HG02852 (cell line): Measurements from ENCODE around the gene BLCAP.

Source experiments
- ATAC-seq: cut with Tn5 transposase; IDR thresholded peaks from one replicate; pipeline ENCODE4 v1.9.1; 2021; ENCODE audit warnings: mild to moderate bottlenecking, moderate library complexity; ENCODE audit not compliant: unreplicated experiment

BLCAP gene

GRCh38 chr20:37518059-37518458 is 9.6 kb downstream of the BLCAP start:
- ATAC-seq = no peak

- ATAC-seq = no peak
Measured at GRCh38 chr20:37516811-37517750, 10.6 kb downstream of the BLCAP start.

DNA sequence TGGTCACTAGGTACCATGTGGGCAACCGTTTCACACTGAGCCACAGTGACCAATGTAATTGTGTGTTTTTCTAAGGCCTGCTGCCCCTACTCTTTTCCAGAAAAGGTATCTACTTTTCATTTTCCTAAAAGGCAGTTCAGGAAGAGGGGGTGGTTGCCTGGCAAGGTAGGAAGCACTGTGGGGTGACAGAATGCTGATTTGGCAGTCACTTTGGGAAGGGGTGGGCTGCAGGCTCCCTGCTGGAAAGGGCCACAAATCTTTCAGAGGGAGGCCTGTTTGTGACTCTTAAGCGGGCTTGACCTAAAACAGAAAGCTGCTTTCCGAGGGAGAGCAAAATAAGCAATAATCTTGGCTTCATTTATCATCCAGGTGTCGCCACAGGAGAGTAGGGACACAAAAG is 11.8 kb downstream of the BLCAP start:
- no peak for ATAC-seq

DNA sequence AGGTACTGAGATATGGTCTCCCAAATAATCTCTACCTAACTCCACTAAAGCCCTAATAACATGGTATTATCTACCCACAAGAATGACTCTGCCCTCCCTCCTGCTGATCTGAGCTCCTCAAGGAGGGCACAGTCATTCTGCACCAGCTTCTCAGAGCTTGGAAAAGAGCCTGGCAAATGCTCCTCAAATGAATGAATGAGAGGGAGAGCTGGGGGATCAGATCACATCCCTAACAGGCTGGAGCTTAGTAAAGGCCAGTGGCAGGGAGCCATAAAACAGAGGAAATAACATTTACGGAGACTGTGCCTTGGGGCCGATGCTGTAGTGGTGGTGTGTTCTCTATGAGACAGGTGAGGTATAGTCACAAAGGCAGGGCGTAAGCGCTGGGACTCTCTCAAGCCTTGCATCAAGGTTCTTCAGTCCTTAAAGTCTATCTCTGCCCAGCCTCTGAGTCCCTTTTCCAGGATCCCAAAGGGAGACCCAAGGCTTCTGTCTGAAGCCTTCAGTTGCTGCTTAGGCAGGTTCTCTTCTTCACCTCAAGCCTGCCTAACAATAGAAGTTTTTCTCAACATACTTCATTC is 13.8 kb downstream of the BLCAP start:
- no peak for ATAC-seq

DNA sequence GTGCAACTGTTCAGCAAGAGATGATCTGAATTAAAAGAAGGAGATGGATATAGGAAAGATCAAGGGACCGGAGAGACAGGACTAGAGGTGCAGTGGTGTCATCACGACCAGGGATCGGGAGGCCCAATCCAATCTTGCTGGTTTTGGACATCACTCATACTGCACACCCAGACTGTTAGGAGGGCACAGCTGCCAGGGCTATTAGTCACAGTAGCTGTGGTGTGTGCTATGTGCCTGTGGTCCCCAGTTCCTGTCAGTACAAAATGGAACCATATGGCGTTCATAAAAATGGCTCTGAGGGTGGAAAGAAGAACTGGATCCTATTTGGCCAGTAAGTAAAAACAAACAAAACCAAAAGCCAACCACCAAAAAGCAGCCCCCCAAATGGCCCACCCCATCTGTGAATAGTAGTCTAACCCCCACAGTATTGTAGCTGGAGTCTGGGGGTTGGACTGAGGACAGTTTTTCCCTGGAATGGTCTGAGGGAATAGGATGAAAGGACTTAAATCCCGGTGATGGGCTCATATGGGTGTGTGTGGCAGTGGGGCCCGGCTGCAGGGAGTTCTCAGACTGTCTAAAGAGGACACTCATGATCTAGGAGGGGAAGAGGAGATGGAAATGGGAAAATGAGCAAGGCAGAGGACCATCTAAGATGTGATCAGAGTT is 15.9 kb downstream of the BLCAP start:
- no peak for ATAC-seq

DNA sequence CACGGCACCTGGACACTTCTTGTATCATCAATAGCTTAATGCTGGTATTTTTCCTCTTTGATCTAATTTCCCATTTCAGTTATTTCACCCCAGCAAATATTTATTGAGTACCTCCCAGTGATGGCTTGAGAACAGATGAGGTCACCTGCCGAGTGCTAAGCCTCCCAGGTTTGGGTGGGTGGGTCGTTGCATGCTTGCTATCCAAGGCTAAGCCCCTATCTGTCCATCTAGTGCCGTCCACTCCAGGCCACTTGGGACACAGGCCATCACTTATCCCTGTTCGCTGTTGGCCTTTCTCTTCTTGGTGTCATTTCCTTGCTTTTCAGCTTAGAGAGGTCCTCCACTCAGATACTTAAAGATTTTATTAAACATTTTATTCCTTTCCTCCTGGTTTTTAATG is 17.4 kb downstream of the BLCAP start:
- ATAC-seq = no peak

DNA sequence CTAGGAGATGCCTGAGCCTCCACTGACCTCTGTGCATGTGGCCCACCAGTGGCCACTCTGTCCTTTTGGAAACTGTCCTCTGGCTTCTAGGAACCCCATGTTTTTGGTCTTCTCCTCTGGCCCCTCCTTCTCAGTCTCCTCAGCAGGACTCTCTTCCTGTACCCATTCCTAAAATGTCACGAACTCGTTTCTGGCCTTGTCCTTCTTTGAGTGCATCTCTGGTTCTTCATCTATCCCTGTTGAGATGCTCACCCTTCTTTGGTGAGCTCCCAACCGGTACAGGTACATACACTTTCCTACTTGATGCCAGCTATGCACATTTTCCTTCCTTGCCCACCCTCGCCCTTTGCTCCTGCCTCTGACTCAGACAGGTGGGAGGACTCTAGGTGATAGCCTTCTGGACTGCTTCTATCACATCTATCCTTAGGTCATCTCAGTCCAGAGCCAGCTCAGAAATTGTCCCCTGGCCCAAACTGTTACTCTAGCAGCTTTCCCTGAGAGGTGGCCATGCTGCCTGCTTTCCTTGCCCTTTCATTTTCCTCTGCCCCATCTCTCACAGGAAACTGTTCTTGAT is 21.4 kb downstream of the BLCAP start:
- ATAC-seq = no peak

GRCh38 chr20:37505263-37506151 is 22.2 kb downstream of the BLCAP start:
- ATAC-seq = no peak

DNA sequence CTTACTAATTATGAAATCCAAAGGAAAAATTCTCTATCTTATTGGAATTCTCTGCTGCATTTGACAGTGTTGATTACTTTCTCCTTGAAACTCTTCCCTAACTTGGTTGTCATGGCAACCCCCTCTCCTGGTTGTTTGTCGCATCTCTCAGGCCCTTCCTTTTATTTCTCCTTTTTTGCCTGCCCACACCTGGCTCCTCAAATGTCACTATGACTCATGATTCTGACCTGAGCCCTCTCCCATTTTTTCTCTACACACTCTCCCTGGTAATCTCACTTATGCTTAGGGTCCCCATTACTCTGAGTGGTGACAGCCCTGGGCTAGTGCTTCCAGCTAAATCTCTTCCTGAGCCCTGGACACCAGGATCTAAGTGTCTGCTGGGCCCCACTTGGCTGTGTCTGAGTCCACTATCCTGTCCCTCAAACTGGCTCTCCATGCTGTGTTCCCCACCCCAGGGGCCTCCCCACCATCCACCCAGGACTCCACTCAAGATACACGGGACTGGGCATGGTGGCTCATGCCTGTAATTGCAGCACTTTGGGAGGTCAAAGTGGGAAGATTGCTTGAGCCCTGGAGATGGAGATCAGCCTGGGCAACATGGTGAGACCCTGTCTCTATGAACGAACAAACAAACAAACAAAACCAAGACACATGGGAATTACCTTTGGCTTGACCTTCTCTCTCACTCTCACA is 23.1 kb downstream of the BLCAP start:
- no peak for ATAC-seq

DNA sequence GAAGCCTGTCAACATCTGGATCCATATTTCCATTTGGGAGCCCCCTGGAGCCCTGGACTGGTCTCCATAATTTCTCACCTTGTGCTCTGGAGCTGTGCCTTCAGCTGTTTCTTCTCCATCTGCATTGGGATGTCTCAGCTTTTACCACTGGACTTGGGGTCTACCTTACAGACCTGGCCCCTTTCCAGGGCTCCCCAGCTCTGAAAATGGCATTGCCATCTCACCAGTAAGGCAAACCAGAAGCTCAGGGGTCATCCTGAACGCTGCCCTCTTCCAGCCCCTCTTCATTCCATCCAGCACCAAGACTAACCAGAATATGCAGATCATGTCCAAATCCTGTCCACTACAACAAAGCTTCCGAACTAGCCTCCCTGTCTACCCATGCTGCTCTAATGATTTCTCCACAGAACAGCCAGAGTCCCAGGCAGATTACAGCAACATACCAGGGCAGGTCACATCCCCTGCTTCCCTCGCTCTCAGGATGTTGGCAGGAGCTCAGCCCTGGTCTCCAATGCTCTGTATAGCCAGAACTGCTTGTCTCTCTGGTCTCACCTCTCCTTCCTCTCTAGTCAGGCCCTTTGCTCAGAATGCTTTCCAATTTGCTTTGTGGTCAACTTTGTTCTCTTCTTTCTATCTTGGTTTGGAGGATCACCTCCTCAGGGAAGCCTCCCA is 24.3 kb downstream of the BLCAP start:
- no peak for ATAC-seq

DNA sequence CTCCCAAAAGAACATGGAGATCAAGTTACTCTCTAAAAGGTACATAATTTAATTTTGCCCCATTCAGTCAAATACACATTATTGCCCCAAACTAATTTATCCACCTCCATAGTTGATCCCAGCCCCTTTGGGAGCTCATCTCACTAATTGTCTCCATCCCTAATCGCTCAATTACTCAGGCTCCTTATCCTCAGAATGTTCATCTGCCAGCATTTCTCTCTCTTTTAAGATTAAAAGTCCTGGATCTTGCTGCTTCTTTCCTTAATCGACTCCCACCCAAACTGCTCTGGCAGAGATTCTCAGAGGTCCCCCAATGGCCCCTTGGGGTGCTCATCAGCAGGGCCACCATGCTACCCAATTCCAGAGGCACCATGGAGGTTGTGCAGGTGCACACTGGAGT is 25.0 kb downstream of the BLCAP start:
- ATAC-seq = no peak

DNA sequence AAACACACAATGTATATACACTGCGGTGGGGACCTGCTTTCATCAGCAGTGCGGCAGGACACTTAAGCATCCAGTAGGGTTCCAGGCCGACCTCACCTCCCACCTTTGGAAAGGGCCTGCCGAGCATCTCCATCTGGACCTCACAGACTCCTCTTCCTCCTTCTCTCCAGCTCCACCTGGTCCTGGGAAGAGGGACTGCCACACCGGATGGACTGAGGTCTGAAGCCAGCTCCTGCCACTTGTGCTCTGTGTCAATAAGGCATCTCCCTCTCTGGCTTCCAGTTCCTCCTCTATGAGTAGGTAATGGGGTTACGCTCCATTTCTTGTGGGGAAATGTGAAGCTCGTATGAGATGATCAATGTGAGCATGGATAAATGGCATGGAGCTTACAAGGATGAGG is 25.7 kb downstream of the BLCAP start:
- no peak for ATAC-seq

DNA sequence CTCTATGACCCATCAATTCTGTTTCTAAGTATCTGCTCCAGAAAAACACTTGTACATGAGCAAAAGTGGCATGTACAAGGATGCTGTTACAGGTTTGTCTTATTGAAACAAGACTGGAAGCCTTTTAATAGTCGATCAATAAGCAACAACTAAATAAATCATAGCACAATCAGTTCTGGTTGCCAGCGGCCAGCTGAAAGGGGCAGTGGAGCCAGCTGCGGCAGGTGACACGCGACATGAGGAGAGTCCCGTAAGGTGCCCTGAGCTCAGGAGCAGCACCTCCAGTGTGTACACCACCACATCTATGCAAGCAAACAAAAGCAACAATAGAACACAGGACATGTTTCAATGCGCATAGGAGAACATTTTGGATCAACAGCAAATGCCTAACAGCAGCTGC is 27.4 kb downstream of the BLCAP start:
- no peak for ATAC-seq

DNA sequence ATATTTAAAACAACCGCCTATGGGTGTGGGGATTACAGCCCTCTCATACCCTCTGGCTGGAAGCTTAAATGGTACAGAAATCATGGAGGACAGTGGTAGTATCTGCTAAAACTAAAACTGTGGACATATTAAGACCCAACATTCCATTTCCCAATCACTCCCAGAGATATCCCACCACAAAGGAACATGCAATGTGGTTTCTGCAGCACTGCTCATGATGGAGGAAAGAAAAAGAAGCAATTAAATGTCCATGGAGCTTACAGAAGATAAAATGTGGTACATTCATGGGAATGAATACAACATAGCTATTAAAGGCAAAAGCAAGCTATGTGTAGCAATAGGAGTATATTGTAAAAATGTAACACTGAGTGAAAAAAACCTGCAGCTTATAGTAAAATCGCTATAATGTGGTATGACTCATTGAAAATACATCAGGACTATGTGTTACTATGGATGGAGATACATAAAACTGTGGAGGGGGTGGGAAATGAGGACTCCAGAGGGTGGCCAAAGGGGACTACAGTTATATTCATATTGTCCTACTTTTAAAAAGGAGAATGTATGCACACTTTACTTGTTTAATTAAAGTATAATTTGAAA is 29.5 kb downstream of the BLCAP start:
- ATAC-seq = no peak

GRCh38 chr20:37494796-37495195 is 32.9 kb downstream of the BLCAP start:
- no peak for ATAC-seq

- no peak for ATAC-seq
Measured at GRCh38 chr20:37494301-37494700, 33.4 kb downstream of the BLCAP start.

DNA sequence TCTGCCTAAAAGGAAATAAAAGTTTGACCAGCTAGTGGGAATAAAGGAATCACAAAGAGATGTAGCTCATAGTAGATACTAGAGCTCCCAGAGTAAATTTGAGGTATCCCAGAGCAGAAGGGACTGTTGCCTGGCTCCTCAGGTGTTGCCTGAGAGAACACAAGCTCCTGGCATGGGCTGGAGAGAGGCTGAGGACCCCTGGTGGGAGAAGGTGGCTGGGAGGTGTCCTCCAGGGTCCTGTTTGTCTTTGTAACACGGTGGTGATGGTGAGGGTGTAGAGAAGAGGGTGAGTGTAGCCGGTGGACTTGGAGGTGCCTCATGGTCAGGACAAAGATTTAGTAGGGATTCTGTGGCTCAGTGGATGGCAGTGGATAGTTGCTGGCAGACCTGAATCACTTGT is 34.7 kb downstream of the BLCAP start:
- ATAC-seq = no peak

GRCh38 chr20:37492096-37492625 is 35.5 kb downstream of the BLCAP start:
- ATAC-seq = no peak
